Fibroblast of skin of scalp (primary cell): ENCODE measurements around the gene CABS1. TPM values are rescaled to one million over a fixed set of nuclear protein-coding genes. Genes with fewer than 3 reads are reported as not detected.

Experiments used
- DNase-seq: peaks from one replicate; pipeline ENCODE4 v3.0.0-alpha.2; 2013
- polyA plus RNA-seq, 2 experiments: library from polyadenylated mRNA; unstranded; fragments of 120-200 nt; gene quantifications; one replicate each; pipeline ENCODE4 v1.2.1, GENCODE V29; 2013; ENCODE audit not compliant: insufficient read length in 2 of 2

CABS1 gene
- not detected for polyA plus RNA-seq (2013, experiment 1 of 2; ENCODE audit: insufficient read length)
- polyA plus RNA-seq (2013, experiment 2 of 2; ENCODE audit: insufficient read length), result not detected

GRCh38 chr4:70334681-70335080 lies at the start of gene CABS1:
Gene CABS1, plus strand, starts transcription at chr4:70334981. Its CDS starts 59 bp downstream, at chr4:70335040.
- no peak for DNase-seq

DNA sequence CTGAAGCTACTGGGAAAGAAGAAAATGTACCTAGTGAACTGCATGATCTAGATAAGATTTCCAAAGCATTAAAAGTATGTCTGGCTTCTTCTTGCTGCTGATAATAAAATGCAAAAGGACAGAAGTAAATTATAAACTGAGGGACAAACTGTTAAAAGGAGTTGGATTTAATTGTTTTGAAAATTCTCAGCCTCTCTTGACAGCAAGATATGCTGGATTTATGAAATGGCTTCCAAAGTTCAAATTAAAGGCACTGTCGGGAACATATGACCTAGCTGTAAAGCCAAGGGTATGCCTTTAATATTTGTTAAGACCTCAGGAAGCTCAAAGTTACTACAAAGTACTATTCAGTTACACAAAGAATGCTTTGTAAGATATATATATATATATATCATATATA lies 46.1 kb upstream of the CABS1 start:
- no peak for DNase-seq

DNA sequence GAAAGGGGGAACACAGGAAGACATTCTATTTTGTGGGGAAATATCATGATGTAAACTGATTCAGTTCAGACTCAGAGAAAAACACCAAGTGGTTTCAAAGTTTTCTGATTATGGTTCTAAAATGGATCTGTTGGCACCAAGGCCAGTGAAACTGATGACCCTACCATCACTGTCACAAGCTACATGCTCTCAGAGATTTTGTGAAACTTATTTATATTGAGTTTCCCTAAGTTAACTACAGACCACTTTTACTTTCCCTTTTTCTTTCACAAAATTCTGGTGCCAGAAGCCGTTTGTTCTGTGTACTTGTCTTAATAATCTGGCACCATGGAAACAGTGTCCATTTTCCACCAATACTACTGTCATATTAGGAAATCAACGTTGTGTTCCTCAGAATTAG lies 43.4 kb upstream of the CABS1 start:
- no peak for DNase-seq

DNA sequence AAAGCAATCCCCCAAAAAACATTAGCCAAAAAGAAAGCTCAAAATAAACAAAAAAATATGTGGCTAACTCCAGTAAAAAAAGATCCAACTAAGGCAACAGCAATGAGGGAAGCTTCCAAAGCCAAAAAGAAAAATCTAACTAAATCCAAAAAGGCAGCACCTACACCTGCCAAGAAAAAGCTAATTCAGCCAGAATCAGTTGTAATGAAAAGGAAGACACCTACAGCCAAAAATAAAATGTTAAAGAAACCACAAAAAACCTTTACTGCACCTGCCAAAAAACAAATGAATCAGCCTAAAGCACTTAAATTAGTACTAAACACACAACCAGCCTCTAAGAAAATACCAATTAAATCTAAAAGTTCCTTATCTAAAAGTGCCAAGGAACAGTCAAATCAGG lies 37.2 kb upstream of the CABS1 start:
- DNase-seq, result no peak

DNA sequence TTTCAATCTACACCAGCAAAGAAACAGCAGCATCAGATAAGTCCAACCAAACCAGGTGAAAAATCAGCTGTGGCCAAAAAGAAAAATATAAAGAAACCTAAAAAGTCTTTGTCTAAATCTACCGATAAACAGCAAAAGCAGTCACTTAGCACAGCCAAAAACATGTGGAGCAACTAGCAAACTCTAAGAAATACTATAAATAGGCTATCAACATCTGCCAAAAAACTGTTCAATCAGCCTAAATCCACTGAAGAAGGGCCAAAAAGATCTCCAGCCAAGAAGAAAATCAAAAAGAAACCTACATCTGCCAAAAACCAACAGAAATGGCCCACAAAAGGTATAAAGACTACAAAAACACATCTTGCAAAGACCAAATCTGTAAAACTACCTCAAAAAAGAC lies 36.7 kb upstream of the CABS1 start:
- no peak for DNase-seq

DNA sequence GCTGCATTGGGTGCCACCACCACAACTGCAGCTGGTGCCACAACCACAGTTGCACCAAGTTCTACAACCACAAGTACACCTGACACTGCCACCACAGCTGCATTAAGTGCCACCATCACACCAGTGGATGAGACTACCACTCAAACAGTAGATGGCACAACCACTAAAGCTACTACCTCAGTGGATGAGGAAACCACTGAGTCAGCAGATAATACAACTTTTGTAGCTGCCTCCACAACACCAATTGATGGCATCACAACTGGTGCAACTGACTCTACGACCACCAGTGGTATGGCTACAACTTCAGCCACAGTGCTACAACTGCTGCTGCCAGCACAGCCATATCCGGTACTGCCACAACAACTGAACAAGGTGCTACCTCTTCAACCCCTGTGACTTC lies 35.1 kb upstream of the CABS1 start:
- no peak for DNase-seq

DNA sequence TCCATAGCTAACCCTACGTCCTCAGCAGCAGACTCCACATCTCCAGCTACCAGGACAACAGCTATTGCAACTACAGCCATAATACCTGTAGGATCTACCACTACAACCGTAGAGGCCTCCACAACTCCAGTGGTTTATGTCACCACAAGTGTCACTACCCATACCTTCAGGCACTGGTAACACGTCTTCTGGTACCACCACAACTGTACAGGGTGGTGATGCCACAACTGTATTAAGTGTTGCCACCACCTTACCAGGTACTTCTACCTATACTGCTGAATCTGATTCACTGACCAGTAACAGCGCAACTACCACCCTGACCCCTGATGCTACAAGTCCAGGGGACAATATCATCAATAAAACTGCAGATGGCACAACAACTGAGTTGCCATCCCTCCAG lies 34.6 kb upstream of the CABS1 start:
- DNase-seq, result no peak

- no peak for DNase-seq
These were observed 31.7 kb upstream of the CABS1 start for GRCh38 chr4:70303090-70303489.

DNA sequence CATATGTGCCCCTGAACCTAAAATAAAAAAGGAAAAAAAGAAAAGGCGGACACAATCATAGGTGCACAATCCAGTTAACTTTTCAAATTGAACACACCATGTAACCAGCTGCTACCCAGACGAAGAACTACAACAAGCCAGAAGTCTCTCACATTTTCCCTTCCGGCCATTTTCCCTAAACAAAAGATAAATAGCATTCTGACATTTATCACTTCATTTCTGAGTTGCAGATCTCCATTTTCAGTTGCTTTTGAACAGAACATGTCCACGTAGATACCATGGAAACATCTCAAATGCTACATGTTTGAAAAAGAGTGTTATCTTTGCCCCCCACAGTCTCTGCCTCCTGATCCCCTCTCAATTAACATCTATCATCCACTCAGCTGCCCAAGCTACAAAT lies 29.2 kb upstream of the CABS1 start:
- DNase-seq, result no peak

GRCh38 chr4:70306076-70306475 lies 28.7 kb upstream of the CABS1 start:
- no peak for DNase-seq

DNA sequence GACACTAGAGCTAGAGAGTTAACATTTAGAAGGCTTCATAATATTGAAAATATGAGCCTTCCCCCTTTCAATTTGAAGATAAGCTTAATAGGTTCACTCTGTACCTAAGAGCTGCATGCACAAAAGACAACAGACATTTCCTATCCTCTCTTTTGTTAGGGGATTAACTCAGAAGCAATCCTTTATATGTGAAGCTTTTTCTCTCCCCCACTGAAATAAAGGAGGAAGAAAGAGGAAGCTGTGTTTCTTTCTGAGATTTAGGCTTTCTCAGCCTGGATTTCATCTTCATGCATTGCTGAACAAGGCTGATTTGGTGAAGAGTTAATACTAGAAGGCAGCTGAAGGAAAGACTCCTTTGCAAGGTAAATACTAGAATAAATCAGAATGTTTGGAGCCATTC lies 21.0 kb upstream of the CABS1 start:
- DNase-seq, result no peak

DNA sequence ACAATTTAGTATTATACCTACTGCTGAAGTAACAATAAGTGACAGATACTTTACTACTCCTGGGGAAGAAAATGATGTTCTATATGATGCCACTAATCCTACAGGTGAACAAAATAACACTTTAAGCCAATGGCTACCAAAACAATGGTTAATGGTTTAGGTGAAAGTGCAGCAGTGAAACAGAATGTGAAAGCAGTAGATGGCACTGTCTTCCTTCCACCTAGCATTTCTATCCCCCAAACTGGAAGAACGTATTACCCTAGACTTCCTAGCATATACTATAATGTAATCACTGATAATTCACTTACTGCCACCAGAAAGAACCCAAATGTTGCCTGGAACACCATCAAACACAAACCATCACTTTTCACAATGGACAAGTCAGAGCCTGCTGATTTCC lies 18.9 kb upstream of the CABS1 start:
- DNase-seq, result no peak

DNA sequence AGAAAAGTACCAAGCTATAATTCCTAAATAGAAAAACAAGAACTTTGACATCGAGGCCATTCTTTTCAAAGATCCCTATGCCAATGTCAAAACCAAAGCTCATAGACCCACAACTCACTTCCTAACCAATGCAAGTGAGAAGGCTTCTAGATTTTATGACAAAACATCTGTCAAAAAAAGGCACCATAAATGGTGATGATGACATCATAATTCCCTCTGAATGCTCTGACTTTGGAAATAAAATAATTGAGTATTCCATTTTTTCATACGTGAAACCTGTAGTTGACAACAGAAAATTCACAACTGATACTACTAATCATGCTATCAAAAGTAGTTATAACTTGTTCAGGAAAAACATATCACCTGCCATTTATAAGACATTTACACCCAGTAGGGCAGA lies 8.7 kb upstream of the CABS1 start:
- DNase-seq, result no peak

DNA sequence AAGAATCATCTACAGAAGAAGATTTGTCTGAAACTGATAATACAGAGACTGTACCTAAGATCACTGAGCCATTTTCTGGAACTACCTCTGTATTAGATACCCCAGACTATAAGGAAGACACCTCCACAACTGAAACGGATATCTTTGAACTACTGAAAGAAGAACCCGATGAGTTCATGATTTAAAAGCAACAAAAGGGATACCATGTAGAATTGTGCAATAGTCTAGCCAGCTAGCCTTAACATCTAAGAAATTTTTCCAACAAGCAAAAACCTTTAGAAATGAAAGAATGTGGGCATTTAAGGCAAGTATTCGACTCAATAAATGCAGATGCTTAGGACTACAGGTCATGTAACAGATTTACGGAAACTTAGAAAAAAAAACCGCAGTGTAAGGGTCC lies 1.3 kb downstream of the CABS1 start:
- DNase-seq, result no peak

DNA sequence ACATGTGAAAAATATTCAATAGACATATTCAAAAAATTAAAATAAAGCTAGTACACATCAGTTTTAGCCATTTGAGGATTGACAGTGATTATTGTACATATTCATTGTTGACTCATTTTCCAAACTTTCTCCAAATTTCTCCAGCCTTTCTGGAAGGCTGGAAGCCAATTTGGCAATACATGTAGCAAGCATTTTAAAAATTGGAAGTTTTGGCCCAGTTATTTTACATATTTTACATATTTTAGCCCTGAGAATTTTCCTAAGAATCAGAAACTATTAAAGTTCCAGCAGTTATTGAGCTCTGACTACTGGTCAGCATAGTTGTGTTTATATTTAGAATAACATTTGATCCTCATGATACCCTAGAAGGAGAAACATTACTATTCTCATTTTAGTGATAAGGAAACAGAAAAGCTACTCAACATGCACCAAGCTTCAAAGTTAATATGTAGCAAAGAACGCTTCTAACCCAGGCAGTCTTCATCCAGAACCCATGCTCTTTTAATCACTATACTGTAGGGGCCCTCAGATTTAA lies 3.2 kb downstream of the CABS1 start:
- peak; percentile 7 for DNase-seq

DNA sequence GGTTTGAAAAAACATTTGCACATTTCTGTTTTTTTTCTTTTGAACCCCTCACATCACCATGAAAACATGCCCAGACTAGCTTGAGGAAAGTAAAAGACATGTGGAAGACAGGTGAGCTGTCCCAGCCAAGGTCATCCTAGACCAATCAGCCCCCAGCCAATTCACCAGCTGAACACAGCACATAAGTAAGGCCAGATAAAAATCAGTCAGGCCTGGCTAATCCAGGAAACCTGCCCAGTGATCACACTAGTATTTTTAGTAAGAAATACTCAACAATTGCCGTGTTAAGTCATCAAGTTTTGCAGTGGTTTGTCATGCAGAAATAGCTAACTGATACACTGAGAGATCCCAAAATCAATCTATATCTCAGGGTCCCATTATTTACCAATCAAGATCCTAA lies 21.4 kb downstream of the CABS1 start:
- DNase-seq, result no peak

GRCh38 chr4:70359115-70359661 lies 24.4 kb downstream of the CABS1 start:
- DNase-seq, result no peak

GRCh38 chr4:70360460-70360859 lies 25.7 kb downstream of the CABS1 start, which contains the start of gene SMR3A:
Gene SMR3A, plus strand, starts transcription at chr4:70360760. Its CDS starts 1,356 bp downstream, at chr4:70362116.
- DNase-seq, result no peak

DNA sequence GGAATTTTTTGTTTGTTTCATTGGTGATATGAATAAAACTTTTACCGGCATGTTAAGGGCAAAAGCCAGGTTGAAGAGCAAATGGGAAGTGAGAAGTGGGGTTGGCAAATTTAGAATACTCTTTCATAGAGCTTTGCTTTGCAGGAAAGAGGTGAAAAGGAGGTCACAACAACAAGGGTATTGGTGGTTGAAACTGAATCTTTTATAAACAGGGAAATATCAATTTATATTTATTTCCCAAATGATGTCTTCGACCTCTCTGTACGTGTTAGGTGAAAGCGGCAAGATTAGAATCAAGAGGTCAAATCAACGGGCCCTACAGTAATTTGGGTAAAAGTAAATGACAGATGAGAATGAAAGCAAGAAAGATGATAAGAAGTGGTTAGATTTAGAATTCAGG lies 29.2 kb downstream of the CABS1 start:
- no peak for DNase-seq

DNA sequence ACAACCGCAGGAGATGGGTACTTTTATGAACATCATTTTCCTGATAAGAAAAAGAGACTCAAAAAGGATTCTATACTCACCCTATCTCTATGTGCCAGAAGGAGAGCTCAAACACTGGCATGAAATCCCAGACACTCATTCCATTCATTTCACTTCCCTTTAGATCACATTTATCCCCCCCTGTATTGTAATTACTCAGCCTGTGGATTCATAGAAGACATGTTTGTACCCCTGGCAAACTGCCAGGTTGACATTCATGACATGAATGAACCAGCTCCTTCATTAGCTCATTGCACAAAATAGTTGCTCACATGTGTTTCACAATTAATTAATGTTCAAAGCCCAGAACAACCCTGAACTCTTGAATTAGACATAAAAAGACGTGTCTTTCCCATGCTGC lies 30.7 kb downstream of the CABS1 start:
- DNase-seq, result peak; percentile 5

GRCh38 chr4:70367813-70368212 lies 33.0 kb downstream of the CABS1 start:
- DNase-seq, result no peak

DNA sequence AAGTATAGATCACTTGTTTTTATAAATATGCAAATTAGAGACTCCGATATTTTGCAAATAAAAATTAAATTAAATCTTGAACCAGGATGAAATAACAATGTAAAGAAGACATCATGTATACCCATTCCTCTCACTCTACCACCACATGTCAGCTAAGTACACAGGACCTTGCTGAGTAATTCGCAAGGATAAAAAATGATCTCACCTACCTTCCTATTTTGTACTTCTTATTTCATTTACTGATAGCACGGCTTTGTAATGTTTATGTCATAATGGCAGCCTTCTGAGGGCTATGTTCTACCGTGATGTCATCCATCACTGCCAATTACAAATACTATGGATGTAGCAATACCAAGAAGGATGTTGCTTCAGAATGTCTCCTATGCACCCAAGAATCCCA lies 37.2 kb downstream of the CABS1 start:
- no peak for DNase-seq

DNA sequence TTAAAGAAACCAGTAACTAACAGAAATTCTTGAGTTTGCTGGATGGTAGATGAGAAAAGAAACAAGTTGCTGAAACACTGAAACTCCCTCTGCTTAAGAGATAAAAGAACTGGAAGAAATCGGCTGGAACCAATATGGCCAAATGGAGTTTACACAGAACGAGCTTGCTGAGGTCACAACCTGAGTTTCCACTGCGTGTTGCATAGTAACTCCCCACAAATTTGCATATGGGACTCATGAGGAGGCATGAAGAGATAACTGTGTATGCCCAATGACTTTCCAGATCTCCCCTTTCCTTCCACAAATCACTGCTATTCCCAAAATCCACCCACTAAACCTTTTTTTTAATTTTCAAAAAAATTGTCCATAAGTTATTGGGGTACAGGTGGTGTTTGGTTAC lies 38.0 kb downstream of the CABS1 start:
- no peak for DNase-seq

GRCh38 chr4:70380578-70380977 lies 45.8 kb downstream of the CABS1 start:
- DNase-seq, result no peak

- no peak for DNase-seq
These were observed 48.0 kb downstream of the CABS1 start, which contains the start of gene SMR3B for GRCh38 chr4:70382691-70383181. Gene SMR3B, plus strand, starts transcription at chr4:70383131. Its CDS starts 1,380 bp downstream, at chr4:70384511.
